ENCODE measurements around the gene ZMYND8.

ZMYND8 gene

GRCh38 chr20:47204008-47204849, 152.3 kb downstream of the ZMYND8 start:
- H3K4me3 ChIP-seq (ENCODE audit: low read depth, low read length) = no peak overlapping the region
- TF ChIP-seq CTCF (IDR thresholded peaks at IDR 0.05; ENCODE audit: low read depth, low read length) = no peak
- peak; percentile 25 for DNase-seq (ENCODE audit: low read depth, low spot score)
- in situ Hi-C loops (cut with HindIII; ENCODE audit: low sequenced_read_pairs) = no loop called here

- no peak for TF ChIP-seq CTCF (IDR thresholded peaks at IDR 0.05; ENCODE audit: low read depth, low read length)
- in situ Hi-C loops (cut with HindIII; ENCODE audit: low sequenced_read_pairs) = no loop called here
- no peak overlapping the region for H3K4me3 ChIP-seq (ENCODE audit: low read depth, low read length)
- DNase-seq (ENCODE audit: low read depth, low spot score) = no peak
Measured at GRCh38 chr20:47202733-47203667, 153.5 kb downstream of the ZMYND8 start.

- H3K4me3 ChIP-seq (ENCODE audit: low read depth, low read length) = no peak overlapping the region
- TF ChIP-seq CTCF (IDR thresholded peaks at IDR 0.05; ENCODE audit: low read depth, low read length) = no peak
- in situ Hi-C loops (cut with HindIII; ENCODE audit: low sequenced_read_pairs) = no loop called here
- DNase-seq (ENCODE audit: low read depth, low spot score) = no peak
Measured at GRCh38 chr20:47201074-47201730, 155.3 kb downstream of the ZMYND8 start.

DNA sequence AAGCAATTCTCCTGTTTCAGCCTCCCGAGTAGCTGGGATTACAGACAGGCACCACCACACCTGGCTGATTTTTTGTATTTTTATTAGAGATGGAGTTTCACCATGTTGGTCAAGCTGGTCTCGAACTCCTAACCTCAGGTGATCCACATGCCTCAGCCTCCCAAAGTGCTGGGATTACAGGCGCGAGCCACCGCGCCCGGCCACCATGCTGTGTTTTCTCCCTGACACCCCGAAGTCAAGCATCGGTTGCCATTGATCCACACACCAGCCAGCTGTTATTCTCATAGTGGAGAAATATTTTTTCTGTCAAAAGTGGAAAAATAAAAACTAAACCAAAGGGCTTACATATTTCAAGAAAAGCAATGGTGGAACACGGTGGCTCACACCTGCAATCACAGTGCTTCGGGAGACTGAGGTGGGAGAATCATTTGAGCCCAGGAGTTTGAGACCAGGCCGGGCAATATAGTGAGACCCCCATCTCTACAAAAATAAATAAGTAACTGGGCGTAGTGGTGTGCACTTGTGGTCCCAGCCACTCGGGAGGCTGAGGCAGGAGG, 157.4 kb downstream of the ZMYND8 start:
- in situ Hi-C loops (cut with HindIII; ENCODE audit: low sequenced_read_pairs) = no loop called here
- no peak for DNase-seq (ENCODE audit: low read depth, low spot score)
- no peak overlapping the region for H3K4me3 ChIP-seq (ENCODE audit: low read depth, low read length)
- TF ChIP-seq CTCF (IDR thresholded peaks at IDR 0.05; ENCODE audit: low read depth, low read length) = no peak

DNA sequence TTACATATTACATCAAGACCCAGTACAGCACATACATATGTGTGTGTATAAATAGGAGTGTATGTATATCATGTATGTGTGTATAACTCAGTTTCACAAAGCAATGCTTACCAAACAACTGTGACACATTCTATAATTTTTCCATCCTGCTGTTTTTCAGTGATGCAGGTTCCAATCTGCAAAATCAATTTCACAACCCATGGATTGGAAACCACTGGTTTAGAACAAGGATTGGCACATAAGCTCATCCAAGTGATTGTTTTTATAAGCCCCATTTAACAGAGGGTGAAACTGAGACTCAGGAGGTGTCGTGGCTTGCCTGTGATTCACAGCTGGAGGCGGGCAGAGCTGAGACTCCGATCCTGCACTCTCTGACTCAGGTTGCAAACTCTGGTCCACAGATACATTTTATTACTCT, 158.2 kb downstream of the ZMYND8 start:
- TF ChIP-seq CTCF (IDR thresholded peaks at IDR 0.05; ENCODE audit: low read depth, low read length) = no peak
- in situ Hi-C loops (cut with HindIII; ENCODE audit: low sequenced_read_pairs) = no loop called here
- DNase-seq (ENCODE audit: low read depth, low spot score) = no peak
- H3K4me3 ChIP-seq (ENCODE audit: low read depth, low read length) = no peak overlapping the region

Data from astrocyte of the spinal cord (primary cell).